Loucy (cell line): ENCODE data around the gene MYCBP2.

Experiments
- H2AFZ ChIP-seq: fragments of 200-600 bp; sonication (generic); 2 replicates; pipeline ENCODE4 v1.6.0; 2016; ENCODE audit warnings: antibody characterized with exemption, mild to moderate bottlenecking, low read length, moderate library complexity
- H3F3A ChIP-seq: fragments of 200-600 bp; 2 replicates; pipeline ENCODE4 v1.6.0; 2016; ENCODE audit warnings: antibody characterized with exemption, low read depth, mild to moderate bottlenecking
- H3K27me3 ChIP-seq: fragments of 200-600 bp; sonication (generic); 2 replicates; pipeline ENCODE4 v1.6.1; 2014; ENCODE audit warnings: low read length, mild to moderate bottlenecking; ENCODE audit not compliant: insufficient read depth, poor library complexity, severe bottlenecking
- H3K36me3 ChIP-seq: fragments of 200-600 bp; sonication (generic); 2 replicates; pipeline ENCODE4 v1.6.1; 2016; ENCODE audit warnings: low read length; ENCODE audit not compliant: insufficient read depth
- H3K4me1 ChIP-seq: fragments of 200-600 bp; sonication (generic); 2 replicates; pipeline ENCODE4 v1.5.1; 2014; ENCODE audit warnings: low read length, mild to moderate bottlenecking; ENCODE audit not compliant: insufficient read depth, poor library complexity, severe bottlenecking
- H3K4me2 ChIP-seq: fragments of 200-600 bp; sonication (generic); 2 replicates; pipeline ENCODE4 v1.6.0; 2014; ENCODE audit warnings: antibody characterized with exemption, low read length, low read depth, mild to moderate bottlenecking; ENCODE audit not compliant: poor library complexity, severe bottlenecking
- H3K4me3 ChIP-seq: fragments of 200-600 bp; sonication (generic); 2 replicates; pipeline ENCODE4 v1.5.1; 2014; ENCODE audit warnings: low read length, mild to moderate bottlenecking, mixed read lengths; ENCODE audit not compliant: poor library complexity, severe bottlenecking
- H3K79me2 ChIP-seq: fragments of 200-600 bp; sonication (generic); 2 replicates; pipeline ENCODE4 v1.6.1; 2014; ENCODE audit warnings: low read length; ENCODE audit not compliant: insufficient read depth
- H3K9ac ChIP-seq: fragments of 200-600 bp; sonication (generic); 2 replicates; pipeline ENCODE4 v1.6.0; 2014; ENCODE audit warnings: mild to moderate bottlenecking, low read depth, low read length, moderate library complexity; ENCODE audit not compliant: poor library complexity, severe bottlenecking
- H3K9me2 ChIP-seq: fragments of 200-600 bp; sonication (generic); replicated peaks from 2 replicates; pipeline ENCODE4 v1.6.1; 2016; ENCODE audit warnings: low read depth, low read length, mixed read lengths
- H3K9me3 ChIP-seq: fragments of 200-600 bp; sonication (generic); 2 replicates; pipeline ENCODE4 v1.6.1; 2014; ENCODE audit warnings: mild to moderate bottlenecking, antibody characterized with exemption, low read length, low read depth; ENCODE audit not compliant: insufficient read depth
- H4K20me1 ChIP-seq: fragments of 200-600 bp; sonication (generic); 2 replicates; pipeline ENCODE4 v1.6.0; 2014; ENCODE audit warnings: antibody characterized with exemption, low read length, mild to moderate bottlenecking; ENCODE audit not compliant: insufficient read depth, poor library complexity, severe bottlenecking
- EZH2phosphoT487 ChIP-seq: fragments of 200-600 bp; IDR thresholded peaks from 2 replicates; pipeline ENCODE4 v1.6.1; 2018; ENCODE audit warnings: antibody characterized with exemption, mild to moderate bottlenecking, moderate library complexity, borderline replicate concordance
- TF ChIP-seq, protein P1 (sequence below): fragments of 200-600 bp; sonication (generic); conservative IDR thresholded peaks from 2 replicates; pipeline ENCODE4 v1.5.1; 2014; ENCODE audit warnings: mild to moderate bottlenecking, antibody characterized with exemption, low read length

Gene MYCBP2

GRCh38 chr13:77353995-77354394, 27.1 kb upstream of the MYCBP2 start:
- H3K4me3 ChIP-seq, result no peak overlapping the region
- no peak for TF ChIP-seq EZH2phosphoT487
- TF ChIP-seq, protein P1, sequence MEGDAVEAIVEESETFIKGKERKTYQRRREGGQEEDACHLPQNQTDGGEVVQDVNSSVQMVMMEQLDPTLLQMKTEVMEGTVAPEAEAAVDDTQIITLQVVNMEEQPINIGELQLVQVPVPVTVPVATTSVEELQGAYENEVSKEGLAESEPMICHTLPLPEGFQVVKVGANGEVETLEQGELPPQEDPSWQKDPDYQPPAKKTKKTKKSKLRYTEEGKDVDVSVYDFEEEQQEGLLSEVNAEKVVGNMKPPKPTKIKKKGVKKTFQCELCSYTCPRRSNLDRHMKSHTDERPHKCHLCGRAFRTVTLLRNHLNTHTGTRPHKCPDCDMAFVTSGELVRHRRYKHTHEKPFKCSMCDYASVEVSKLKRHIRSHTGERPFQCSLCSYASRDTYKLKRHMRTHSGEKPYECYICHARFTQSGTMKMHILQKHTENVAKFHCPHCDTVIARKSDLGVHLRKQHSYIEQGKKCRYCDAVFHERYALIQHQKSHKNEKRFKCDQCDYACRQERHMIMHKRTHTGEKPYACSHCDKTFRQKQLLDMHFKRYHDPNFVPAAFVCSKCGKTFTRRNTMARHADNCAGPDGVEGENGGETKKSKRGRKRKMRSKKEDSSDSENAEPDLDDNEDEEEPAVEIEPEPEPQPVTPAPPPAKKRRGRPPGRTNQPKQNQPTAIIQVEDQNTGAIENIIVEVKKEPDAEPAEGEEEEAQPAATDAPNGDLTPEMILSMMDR, result no peak
- no peaks in the 10 kb centered on the region for H3K36me3 ChIP-seq
- H3F3A ChIP-seq, result no peaks in the 10 kb centered on the region
- H2AFZ ChIP-seq, result no peak overlapping the region
- H3K4me1 ChIP-seq, result peaks cover 12% of the 10 kb centered on the region
- H3K79me2 ChIP-seq, result no peaks in the 10 kb centered on the region
- no peaks in the 10 kb centered on the region for H3K27me3 ChIP-seq
- no peak overlapping the region for H3K9ac ChIP-seq
- H4K20me1 ChIP-seq, result no peaks in the 10 kb centered on the region
- H3K4me2 ChIP-seq, result peak overlapping the region; percentile 8
- H3K9me2 ChIP-seq, result no peaks in the 10 kb centered on the region
- no peaks in the 10 kb centered on the region for H3K9me3 ChIP-seq

DNA sequence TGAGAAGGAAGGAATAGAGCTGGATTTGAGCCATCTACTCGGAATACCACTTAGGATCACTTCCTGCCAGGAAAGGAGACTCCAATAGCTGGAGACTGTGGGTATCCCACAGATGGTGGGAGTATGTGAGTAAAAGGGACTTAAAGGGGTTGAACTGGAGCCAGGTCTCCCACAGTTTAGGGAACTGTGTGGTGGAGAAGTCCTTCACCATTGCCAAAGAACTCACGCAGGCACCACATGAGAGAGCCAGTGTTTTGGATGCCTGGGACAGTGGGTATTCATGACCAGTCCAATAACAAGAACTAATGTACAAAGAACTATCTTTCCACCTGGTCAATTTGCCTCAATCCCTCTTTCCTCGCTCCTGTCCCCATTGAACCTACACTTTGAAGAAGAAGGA, 24.4 kb upstream of the MYCBP2 start:
- Histone ChIP-seq H3F3A (no peaks in the 10 kb centered on the region), H3K4me1 (peaks cover 20% of the 10 kb centered on the region), H2AFZ (no peak overlapping the region), H4K20me1 (no peaks in the 10 kb centered on the region), H3K4me2 (no peak overlapping the region), H3K36me3 (no peaks in the 10 kb centered on the region), H3K79me2 (no peaks in the 10 kb centered on the region), H3K4me3 (no peak overlapping the region), H3K27me3 (no peaks in the 10 kb centered on the region), H3K9me2 (no peaks in the 10 kb centered on the region), H3K9ac (no peak overlapping the region), H3K9me3 (no peaks in the 10 kb centered on the region)
- no peak for TF ChIP-seq EZH2phosphoT487
- TF ChIP-seq, protein P1, result no peak

- peaks cover 25% of the 10 kb centered on the region for H3K4me1 ChIP-seq
- H3K36me3 ChIP-seq, result no peaks in the 10 kb centered on the region
- no peaks in the 10 kb centered on the region for H4K20me1 ChIP-seq
- no peak overlapping the region for H3K4me2 ChIP-seq
- no peaks in the 10 kb centered on the region for H3K27me3 ChIP-seq
- H3K9me2 ChIP-seq, result no peaks in the 10 kb centered on the region
- H3K79me2 ChIP-seq, result no peaks in the 10 kb centered on the region
- H3F3A ChIP-seq, result no peaks in the 10 kb centered on the region
- no peak overlapping the region for H3K9ac ChIP-seq
- no peaks in the 10 kb centered on the region for H3K9me3 ChIP-seq
- no peak overlapping the region for H3K4me3 ChIP-seq
- TF ChIP-seq, protein P1, result no peak
- no peak for TF ChIP-seq EZH2phosphoT487
- H2AFZ ChIP-seq, result no peak overlapping the region
Measured at GRCh38 chr13:77350811-77351210, 23.9 kb upstream of the MYCBP2 start.
